ENCODE results near the gene LDHAL6A.
"Not testable (repeated sequence)": the region's sequence is repeated elsewhere in the genome, so short reads cannot be mapped to it uniquely, and the experiment has no call there.

LDHAL6A gene

GRCh38 chr11:18455686-18456372 is at the start of gene LDHAL6A:
Gene LDHAL6A (plus strand): TSS chr11:18455856. CDS start chr11:18456681, 825 bp downstream.
- H3K4me3 Mint-ChIP-seq, result peak within 1 kb of the TSS; percentile 15

GRCh38 chr11:18407400-18407799 is 48.3 kb upstream of the LDHAL6A start:
- intact Hi-C loops (cut with micrococcal nuclease), result loop anchor here (10.0 kb wide), 1 partner anchor 87 kb away; no protein-coding TSS in a partner anchor
- H3K27ac Mint-ChIP-seq, H3K9me3 Mint-ChIP-seq, H3K4me3 Mint-ChIP-seq, H3K27me3 Mint-ChIP-seq: not testable (repeated sequence)
- Mint-ChIP-seq H3K4me1 (ENCODE audit: low read depth) (peaks cover 12% of the 10 kb centered on the region), H3K36me3 (ENCODE audit: low read depth) (peaks cover 62% of the 10 kb centered on the region)

More at GRCh38 chr11:18455686-18456372, at the start of gene LDHAL6A:
- H3K36me3 Mint-ChIP-seq (ENCODE audit: low read depth), result no peaks in the 10 kb centered on the region
- intact Hi-C loops (cut with micrococcal nuclease), result no loop called here
- no peaks in the 10 kb centered on the region for H3K9me3 Mint-ChIP-seq
- H3K27ac Mint-ChIP-seq, result no peak within 1 kb of the TSS
- no peaks in the 10 kb centered on the region for H3K4me1 Mint-ChIP-seq (ENCODE audit: low read depth)
- peaks cover 15% of the 10 kb centered on the region for H3K27me3 Mint-ChIP-seq

- Mint-ChIP-seq H3K9me3 (no peaks in the 10 kb centered on the region), H3K27ac (no peak overlapping the region), H3K27me3 (peaks cover 1% of the 10 kb centered on the region), H3K36me3 (ENCODE audit: low read depth) (peaks cover 49% of the 10 kb centered on the region), H3K4me3 (no peak overlapping the region), H3K4me1 (ENCODE audit: low read depth) (peaks cover 20% of the 10 kb centered on the region)
- intact Hi-C loops (cut with micrococcal nuclease), result loop anchor here (10.0 kb wide), 1 partner anchor 86 kb away; no protein-coding TSS in a partner anchor
These were observed 46.9 kb upstream of the LDHAL6A start for GRCh38 chr11:18408558-18409291.

- intact Hi-C loops (cut with micrococcal nuclease), result no loop called here
- H3K4me1 Mint-ChIP-seq (ENCODE audit: low read depth), result peaks cover 14% of the 10 kb centered on the region
- H3K9me3 Mint-ChIP-seq, result no peaks in the 10 kb centered on the region
- H3K36me3 Mint-ChIP-seq (ENCODE audit: low read depth), result no peaks in the 10 kb centered on the region
- no peak overlapping the region for H3K4me3 Mint-ChIP-seq
- no peak overlapping the region for H3K27ac Mint-ChIP-seq
- H3K27me3 Mint-ChIP-seq, result peaks cover 1% of the 10 kb centered on the region
These were observed 39.2 kb upstream of the LDHAL6A start for GRCh38 chr11:18416459-18416858.

GRCh38 chr11:18419040-18419439 is 36.6 kb upstream of the LDHAL6A start:
- H3K27ac Mint-ChIP-seq, result no peak overlapping the region
- no peaks in the 10 kb centered on the region for H3K27me3 Mint-ChIP-seq
- H3K9me3 Mint-ChIP-seq, result no peaks in the 10 kb centered on the region
- H3K4me1 Mint-ChIP-seq (ENCODE audit: low read depth), result no peaks in the 10 kb centered on the region
- no peaks in the 10 kb centered on the region for H3K36me3 Mint-ChIP-seq (ENCODE audit: low read depth)
- no peak overlapping the region for H3K4me3 Mint-ChIP-seq
- intact Hi-C loops (cut with micrococcal nuclease), result no loop called here

GRCh38 chr11:18420067-18420466 is 35.6 kb upstream of the LDHAL6A start:
- H3K4me1 Mint-ChIP-seq (ENCODE audit: low read depth), result no peaks in the 10 kb centered on the region
- intact Hi-C loops (cut with micrococcal nuclease), result no loop called here
- H3K36me3 Mint-ChIP-seq (ENCODE audit: low read depth), result no peaks in the 10 kb centered on the region
- H3K27ac Mint-ChIP-seq, result no peak overlapping the region
- no peak overlapping the region for H3K4me3 Mint-ChIP-seq
- no peaks in the 10 kb centered on the region for H3K27me3 Mint-ChIP-seq
- no peaks in the 10 kb centered on the region for H3K9me3 Mint-ChIP-seq

GRCh38 chr11:18427240-18427639 is 28.4 kb upstream of the LDHAL6A start:
- Mint-ChIP-seq H3K27ac (no peak overlapping the region), H3K36me3 (ENCODE audit: low read depth) (no peaks in the 10 kb centered on the region), H3K4me3 (no peak overlapping the region), H3K4me1 (ENCODE audit: low read depth) (peaks cover 5% of the 10 kb centered on the region), H3K9me3 (no peaks in the 10 kb centered on the region), H3K27me3 (no peaks in the 10 kb centered on the region)
- intact Hi-C loops (cut with micrococcal nuclease), result no loop called here

- Mint-ChIP-seq H3K9me3 (no peaks in the 10 kb centered on the region), H3K27ac (no peak overlapping the region), H3K27me3 (no peaks in the 10 kb centered on the region), H3K36me3 (ENCODE audit: low read depth) (no peaks in the 10 kb centered on the region), H3K4me3 (no peak overlapping the region), H3K4me1 (ENCODE audit: low read depth) (peaks cover 5% of the 10 kb centered on the region)
- intact Hi-C loops (cut with micrococcal nuclease), result no loop called here
These were observed 26.3 kb upstream of the LDHAL6A start for GRCh38 chr11:18429332-18429731.

GRCh38 chr11:18438691-18439090 is 17.0 kb upstream of the LDHAL6A start:
- H3K27me3 Mint-ChIP-seq, result no peaks in the 10 kb centered on the region
- H3K9me3 Mint-ChIP-seq, result no peaks in the 10 kb centered on the region
- H3K4me3 Mint-ChIP-seq, result no peak overlapping the region
- no peaks in the 10 kb centered on the region for H3K4me1 Mint-ChIP-seq (ENCODE audit: low read depth)
- intact Hi-C loops (cut with micrococcal nuclease), result no loop called here
- no peak overlapping the region for H3K27ac Mint-ChIP-seq
- no peaks in the 10 kb centered on the region for H3K36me3 Mint-ChIP-seq (ENCODE audit: low read depth)

GRCh38 chr11:18449251-18449650 is 6.4 kb upstream of the LDHAL6A start:
- Mint-ChIP-seq H3K27ac (peak overlapping the region; percentile 43), H3K27me3 (no peaks in the 10 kb centered on the region), H3K4me1 (ENCODE audit: low read depth) (peaks cover 16% of the 10 kb centered on the region), H3K4me3 (no peak overlapping the region), H3K9me3 (no peaks in the 10 kb centered on the region), H3K36me3 (ENCODE audit: low read depth) (no peaks in the 10 kb centered on the region)
- intact Hi-C loops (cut with micrococcal nuclease), result no loop called here

GRCh38 chr11:18452927-18453326 is 2.7 kb upstream of the LDHAL6A start:
- intact Hi-C loops (cut with micrococcal nuclease), result no loop called here
- H3K4me1 Mint-ChIP-seq (ENCODE audit: low read depth), result peaks cover 16% of the 10 kb centered on the region
- H3K4me3 Mint-ChIP-seq, result no peak overlapping the region
- H3K9me3 Mint-ChIP-seq, result no peaks in the 10 kb centered on the region
- H3K27ac Mint-ChIP-seq, result no peak overlapping the region
- H3K36me3 Mint-ChIP-seq (ENCODE audit: low read depth), result no peaks in the 10 kb centered on the region
- H3K27me3 Mint-ChIP-seq, result peaks cover 15% of the 10 kb centered on the region

GRCh38 chr11:18457450-18457849 is 1.8 kb downstream of the LDHAL6A start:
- Mint-ChIP-seq H3K36me3 (ENCODE audit: low read depth) (no peaks in the 10 kb centered on the region), H3K9me3 (no peaks in the 10 kb centered on the region), H3K4me1 (ENCODE audit: low read depth) (no peaks in the 10 kb centered on the region), H3K4me3 (no peak overlapping the region), H3K27ac (no peak overlapping the region), H3K27me3 (peaks cover 15% of the 10 kb centered on the region)
- intact Hi-C loops (cut with micrococcal nuclease), result no loop called here

- no peaks in the 10 kb centered on the region for H3K9me3 Mint-ChIP-seq
- H3K27me3 Mint-ChIP-seq, result peaks cover 15% of the 10 kb centered on the region
- no peak overlapping the region for H3K27ac Mint-ChIP-seq
- no peak overlapping the region for H3K4me3 Mint-ChIP-seq
- H3K4me1 Mint-ChIP-seq (ENCODE audit: low read depth), result no peaks in the 10 kb centered on the region
- H3K36me3 Mint-ChIP-seq (ENCODE audit: low read depth), result no peaks in the 10 kb centered on the region
- intact Hi-C loops (cut with micrococcal nuclease), result no loop called here
These were observed 4.0 kb downstream of the LDHAL6A start for GRCh38 chr11:18459634-18460033.

GRCh38 chr11:18461909-18462308 is 6.3 kb downstream of the LDHAL6A start:
- intact Hi-C loops (cut with micrococcal nuclease), result no loop called here
- Mint-ChIP-seq H3K4me3 (no peak overlapping the region), H3K4me1 (ENCODE audit: low read depth) (no peaks in the 10 kb centered on the region), H3K36me3 (ENCODE audit: low read depth) (no peaks in the 10 kb centered on the region), H3K9me3 (no peaks in the 10 kb centered on the region), H3K27me3 (no peaks in the 10 kb centered on the region), H3K27ac (no peak overlapping the region)
